ENCODE data around the gene ADAMTSL1. TPM values are rescaled to one million over a fixed set of nuclear protein-coding genes. Genes with fewer than 3 reads are reported as not detected.

ADAMTSL1 gene, protein sequence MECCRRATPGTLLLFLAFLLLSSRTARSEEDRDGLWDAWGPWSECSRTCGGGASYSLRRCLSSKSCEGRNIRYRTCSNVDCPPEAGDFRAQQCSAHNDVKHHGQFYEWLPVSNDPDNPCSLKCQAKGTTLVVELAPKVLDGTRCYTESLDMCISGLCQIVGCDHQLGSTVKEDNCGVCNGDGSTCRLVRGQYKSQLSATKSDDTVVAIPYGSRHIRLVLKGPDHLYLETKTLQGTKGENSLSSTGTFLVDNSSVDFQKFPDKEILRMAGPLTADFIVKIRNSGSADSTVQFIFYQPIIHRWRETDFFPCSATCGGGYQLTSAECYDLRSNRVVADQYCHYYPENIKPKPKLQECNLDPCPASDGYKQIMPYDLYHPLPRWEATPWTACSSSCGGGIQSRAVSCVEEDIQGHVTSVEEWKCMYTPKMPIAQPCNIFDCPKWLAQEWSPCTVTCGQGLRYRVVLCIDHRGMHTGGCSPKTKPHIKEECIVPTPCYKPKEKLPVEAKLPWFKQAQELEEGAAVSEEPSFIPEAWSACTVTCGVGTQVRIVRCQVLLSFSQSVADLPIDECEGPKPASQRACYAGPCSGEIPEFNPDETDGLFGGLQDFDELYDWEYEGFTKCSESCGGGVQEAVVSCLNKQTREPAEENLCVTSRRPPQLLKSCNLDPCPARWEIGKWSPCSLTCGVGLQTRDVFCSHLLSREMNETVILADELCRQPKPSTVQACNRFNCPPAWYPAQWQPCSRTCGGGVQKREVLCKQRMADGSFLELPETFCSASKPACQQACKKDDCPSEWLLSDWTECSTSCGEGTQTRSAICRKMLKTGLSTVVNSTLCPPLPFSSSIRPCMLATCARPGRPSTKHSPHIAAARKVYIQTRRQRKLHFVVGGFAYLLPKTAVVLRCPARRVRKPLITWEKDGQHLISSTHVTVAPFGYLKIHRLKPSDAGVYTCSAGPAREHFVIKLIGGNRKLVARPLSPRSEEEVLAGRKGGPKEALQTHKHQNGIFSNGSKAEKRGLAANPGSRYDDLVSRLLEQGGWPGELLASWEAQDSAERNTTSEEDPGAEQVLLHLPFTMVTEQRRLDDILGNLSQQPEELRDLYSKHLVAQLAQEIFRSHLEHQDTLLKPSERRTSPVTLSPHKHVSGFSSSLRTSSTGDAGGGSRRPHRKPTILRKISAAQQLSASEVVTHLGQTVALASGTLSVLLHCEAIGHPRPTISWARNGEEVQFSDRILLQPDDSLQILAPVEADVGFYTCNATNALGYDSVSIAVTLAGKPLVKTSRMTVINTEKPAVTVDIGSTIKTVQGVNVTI (N-terminal part only)
- total RNA-seq: 47.3 and 59.3 TPM in 2 replicates

DNA sequence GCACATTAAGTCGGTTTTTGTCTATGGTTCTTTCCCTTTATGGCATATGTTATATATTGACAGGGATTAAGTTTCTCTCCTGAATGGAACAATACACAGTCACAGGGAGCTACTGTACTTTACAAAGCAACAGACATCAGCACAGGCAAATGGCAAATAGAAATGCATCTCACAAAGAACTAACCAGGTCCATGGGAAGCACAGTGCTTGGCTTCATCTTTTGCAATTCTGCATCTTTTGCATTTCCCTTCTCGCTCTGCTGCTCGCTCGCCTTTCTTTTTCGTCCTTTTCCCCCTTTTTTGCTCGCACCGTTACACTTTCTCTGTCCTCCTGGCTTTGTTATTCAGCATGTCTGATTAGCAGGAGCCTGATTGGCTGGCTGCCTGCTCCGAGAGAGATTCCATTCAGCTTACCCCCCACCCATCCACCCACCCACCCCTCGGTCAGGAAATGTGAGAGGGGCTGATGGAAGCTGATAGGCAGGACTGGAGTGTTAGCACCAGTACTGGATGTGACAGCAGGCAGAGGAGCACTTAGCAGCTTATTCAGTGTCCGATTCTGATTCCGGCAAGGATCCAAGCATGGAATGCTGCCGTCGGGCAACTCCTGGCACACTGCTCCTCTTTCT lies at the start of gene ADAMTSL1:
Gene ADAMTSL1 (plus strand): TSS at position 502 of the 628 bp plus-strand sequence. CDS start 80 bp downstream, at position 582.

Small RNA genes within 50 kb of the gene (small RNA-seq; reads per million reads assigned to genes)
- not detected for gene MIR3152

Data from thoracic aorta endothelial cell (primary cell).